H4 (cell line): ENCODE measurements around the gene SLC25A39. TPM values are rescaled to one million over a fixed set of nuclear protein-coding genes. Genes with fewer than 3 reads are reported as not detected.

Source experiments
- DNase-seq: peaks from one replicate; pipeline ENCODE4 v3.0.0-alpha.2; 2015; ENCODE audit warnings: low spot score
- total RNA-seq: library from RNA; depleted of rRNA; stranded (reverse); fragments of >200 nt; shearing (Covaris generic); gene quantifications from 2 replicates; pipeline ENCODE4 v1.2.3, GENCODE V29; 2014

SLC25A39 gene
- total RNA-seq, 1 experiment from 2014 or later, result 90.3 TPM

DNA sequence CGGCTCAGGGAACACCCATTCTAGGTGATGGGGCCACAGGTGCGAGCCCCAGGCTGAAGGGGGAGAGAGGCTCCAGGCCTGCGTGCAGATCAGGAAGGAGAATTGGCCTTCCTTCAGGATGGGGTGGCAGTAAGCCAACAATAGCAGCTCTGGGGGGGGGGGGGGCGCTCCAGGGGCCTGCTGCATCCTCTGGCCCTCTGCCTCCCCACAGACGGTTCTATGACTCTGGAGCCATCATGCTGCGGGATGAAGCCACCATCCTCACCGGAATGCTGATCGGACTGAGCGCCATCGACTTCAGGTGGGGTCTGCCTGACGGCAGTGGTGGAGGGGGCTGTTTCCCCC lies 10.1 kb downstream of the SLC25A39 start:
- DNase-seq, result no peak

DNA sequence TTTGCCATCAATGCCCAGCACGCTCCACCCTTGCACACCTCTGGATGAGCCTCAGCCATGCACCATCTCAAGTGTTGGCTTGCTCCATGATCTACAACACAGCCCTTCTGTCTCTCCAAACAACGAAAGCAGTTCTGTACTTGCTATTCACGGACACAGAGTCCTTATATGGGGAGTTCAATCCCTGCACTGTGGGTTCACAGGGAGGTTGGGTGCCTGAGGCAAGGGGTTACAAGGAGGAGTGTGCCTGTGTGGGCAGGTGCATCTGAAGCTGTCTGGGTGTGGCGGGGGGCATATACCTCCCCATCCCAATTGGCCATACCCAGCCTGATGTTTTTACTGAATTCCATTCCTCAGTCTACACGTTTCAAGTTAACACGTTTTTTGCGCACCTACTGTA lies 10.6 kb downstream of the SLC25A39 start:
- no peak for DNase-seq

DNA sequence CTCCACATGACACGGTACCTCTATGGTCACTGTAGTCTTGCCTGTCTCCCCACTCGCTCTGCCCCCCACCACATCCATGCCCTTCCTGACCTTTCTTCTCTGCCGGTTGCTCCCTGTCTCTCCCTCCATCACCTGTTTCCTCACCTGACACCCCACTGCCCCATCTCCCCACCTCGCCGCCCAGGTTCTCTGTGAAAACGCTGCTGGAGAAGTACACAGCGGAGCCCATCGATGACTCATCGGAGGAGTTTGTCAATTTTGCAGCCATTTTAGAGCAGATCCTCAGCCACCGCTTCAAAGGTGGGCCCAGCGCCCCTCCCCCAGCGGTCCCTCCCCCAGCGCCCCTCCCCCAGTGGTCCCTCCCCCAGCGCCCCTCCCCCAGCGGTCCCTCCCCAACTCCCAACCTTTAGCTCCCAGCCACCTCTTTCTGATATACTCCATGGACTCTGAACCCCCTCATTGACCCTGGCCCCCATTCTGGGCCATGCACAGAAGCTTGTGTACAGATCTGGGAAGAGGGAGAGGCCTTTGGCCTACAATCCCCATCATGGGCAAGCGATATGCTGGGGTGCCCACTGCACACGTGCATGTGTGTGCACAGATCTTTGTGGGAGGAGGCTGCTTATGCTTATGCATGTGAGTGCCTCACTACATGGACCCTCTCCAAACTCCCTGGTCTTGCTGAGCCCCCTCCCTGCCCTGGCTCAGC lies 12.1 kb downstream of the SLC25A39 start:
- DNase-seq, result no peak

- no peak for DNase-seq
Observed at GRCh38 chr17:44311562-44312181, 13.0 kb downstream of the SLC25A39 start.

DNA sequence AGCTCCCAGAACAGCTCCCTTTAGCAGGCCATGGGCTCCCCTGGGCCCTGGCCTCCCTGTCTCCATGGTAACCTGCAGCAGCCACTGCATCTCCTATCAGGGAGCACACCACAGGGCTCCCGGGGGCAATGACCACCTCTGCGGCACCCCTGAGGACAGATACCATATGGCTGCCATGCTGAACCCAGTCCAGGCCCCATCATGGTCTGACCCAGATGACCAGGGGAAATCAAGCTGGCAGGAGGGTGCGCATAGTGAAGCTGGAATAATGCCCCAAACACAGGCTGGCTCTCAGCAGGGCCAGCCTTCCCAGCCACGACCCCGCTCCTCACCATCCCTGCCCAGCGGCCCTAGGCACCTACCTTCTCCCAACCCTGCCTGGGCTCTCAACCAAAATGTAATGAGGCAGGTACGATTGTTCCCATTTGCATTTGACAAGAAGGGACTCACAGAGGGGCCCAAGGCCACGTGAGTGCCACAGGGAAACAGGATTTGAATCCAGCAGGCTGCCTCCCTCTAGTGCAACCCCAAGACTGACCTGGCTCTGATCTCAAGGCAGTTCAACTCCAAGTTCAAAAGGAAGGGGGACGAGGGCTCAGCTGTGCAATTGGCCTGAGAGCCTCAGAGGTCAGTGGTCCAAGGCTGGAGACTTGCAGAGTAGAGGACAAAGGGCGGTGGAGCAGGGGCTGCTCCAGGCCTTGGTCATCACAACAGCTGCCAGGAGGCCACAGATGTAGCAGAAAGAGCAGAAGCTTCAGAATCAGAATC lies 13.8 kb downstream of the SLC25A39 start:
- no peak for DNase-seq

DNA sequence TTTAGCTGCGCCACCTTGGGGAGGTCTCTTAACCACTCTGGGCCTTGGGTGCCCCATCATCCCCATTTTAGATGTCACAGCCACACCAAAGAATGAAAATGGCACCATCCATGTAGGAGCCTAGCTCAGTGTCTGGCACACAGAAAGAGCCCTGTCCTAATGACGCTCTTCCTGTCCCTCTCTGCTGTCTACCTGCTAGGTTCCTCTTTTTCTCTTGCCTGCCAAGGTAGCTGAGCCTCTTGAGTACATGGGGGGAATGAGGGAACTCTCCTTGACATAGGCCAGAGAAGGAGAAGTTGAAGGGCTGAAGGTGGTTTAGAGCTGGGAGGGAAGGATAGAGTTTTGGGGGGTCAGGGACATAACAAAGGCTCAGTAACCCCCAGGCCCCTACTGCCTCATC lies 14.4 kb downstream of the SLC25A39 start:
- no peak for DNase-seq

- no peak for DNase-seq
Observed at GRCh38 chr17:44309472-44309871, 15.2 kb downstream of the SLC25A39 start.

- DNase-seq, result no peak
Observed at GRCh38 chr17:44308865-44309264, 15.8 kb downstream of the SLC25A39 start.

DNA sequence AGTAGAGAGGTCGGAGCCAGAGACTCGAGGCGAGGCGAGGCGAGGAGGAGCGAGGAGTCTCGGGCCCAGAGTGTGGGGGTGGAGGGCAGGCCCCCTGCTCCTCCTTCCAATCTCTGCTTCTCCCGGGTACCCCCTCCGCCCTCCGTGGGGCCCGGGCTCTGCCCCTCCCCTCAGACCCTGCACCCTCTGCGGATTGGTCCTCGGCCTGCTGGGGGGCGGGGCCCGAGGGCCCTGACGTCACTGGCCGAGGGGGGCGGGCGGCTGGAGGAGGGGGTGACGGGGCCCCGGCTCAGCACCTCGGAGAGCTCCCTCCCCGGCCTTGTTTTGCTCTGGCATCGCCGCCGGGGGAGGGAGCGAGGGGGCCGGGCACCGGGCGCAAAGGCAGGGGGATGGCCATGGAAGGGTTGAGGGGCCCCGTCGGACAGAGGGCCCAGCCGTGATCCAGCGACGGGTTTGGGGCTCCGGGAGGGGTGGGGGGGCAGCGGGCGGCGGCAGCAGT lies 16.3 kb downstream of the SLC25A39 start, which contains the start of gene RUNDC3A:
TSS of gene RUNDC3A (plus strand) at position 282 of the 499 bp plus-strand sequence. CDS start 232 bp downstream, outside the sequence.
- DNase-seq, result no peak

DNA sequence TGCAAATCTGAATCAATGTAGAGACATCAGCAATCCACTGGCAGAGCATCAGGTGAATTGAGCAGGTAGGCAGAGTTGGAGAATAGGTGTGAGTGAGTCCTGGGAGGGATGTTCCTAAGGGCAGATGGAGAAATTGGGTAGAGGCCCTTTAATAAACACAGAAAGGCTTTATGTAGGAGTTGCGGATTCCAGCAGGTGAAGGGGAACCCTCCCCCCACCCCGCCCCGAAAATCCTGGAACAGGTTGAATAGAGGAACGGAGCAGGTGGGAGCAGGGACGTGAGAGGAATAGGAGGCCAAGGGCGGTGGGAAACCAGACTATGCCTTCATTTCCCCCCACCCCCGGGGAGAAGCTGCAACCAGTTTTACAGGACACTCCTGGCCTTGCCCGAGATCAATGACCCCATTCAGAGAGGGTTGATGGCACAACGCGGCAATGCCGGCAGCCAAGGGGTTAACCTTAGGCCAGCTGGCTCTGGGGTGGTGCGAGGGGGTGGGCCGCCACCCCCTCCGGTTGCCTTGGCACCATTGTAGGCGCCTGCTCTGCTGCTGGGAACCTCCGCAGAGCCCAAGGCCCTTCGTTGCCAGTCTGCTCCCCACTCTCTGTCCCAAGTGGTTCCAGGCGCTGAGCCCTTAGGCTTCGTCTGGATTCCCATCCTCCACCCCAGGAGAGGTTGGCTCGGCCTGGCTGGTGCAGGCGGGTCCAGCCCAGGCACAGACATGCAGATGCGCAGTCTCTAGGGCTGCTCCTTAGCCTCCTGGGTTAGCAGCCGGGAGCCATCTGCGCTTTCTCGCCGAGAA lies 17.0 kb downstream of the SLC25A39 start:
- DNase-seq, result no peak

- no peak for DNase-seq
Observed at GRCh38 chr17:44304651-44305050, 20.0 kb downstream of the SLC25A39 start.

DNA sequence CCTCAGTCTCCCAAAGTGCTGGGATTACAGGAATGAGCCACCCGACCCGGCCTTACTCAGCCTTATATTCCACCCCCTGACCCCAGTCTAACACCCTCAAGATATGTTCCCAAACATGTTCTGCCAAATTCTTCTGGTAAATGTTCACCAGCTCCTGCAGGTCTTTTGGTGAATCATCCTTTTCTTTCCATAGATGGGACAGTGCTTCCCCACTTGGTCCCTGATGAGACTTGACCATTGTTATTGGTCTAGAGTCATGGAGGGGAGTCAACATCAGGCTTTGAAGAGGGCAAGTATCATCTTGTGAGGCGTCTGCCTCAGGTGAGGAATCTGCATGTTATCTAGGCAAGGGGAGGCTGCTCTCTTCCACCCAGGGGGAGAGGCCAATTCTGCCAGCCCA lies 26.6 kb downstream of the SLC25A39 start:
- DNase-seq, result no peak

GRCh38 chr17:44293509-44294226 lies 31.0 kb downstream of the SLC25A39 start:
- DNase-seq, result no peak

DNA sequence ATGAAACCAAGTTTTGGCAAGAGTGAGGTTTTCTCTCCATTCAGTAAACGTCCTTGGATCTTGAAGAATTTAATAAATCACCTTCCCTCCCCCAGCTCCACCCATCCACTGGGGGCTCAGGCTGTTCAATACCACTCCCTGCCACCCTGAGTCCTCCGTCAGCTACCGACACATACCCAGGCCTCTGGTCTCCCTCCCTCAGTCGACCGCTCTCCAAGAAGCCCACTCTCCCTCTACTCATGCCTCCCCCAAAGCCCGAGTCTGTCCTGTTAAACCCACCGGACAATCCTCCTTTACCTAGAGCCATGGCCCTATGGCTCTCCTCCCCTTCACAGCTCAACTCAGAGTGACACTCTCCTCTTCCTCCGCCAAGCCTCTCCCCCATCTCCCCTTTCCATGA lies 37.0 kb downstream of the SLC25A39 start:
- DNase-seq, result no peak

DNA sequence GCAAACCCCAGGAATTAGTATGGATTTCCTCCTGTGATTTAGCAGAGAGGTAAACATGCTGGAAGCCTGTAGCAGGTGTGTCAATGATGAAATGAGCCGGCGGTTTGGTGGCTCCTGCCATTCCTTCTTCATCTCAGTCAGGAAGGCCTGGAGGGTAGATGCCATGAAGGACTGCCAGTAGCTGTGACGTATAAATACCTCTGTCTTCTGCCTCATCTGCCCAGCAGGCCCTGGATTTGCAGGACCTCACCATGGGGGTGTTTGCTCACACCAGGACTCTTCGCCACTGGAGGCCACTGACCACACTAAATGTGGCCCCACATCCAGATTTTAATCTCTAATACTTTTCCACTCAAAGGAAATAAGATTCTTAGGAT lies 40.6 kb downstream of the SLC25A39 start:
- DNase-seq, result no peak

GRCh38 chr17:44283344-44284023 lies 41.1 kb downstream of the SLC25A39 start:
- no peak for DNase-seq

- DNase-seq, result no peak
Observed at GRCh38 chr17:44282264-44282663, 42.4 kb downstream of the SLC25A39 start.

DNA sequence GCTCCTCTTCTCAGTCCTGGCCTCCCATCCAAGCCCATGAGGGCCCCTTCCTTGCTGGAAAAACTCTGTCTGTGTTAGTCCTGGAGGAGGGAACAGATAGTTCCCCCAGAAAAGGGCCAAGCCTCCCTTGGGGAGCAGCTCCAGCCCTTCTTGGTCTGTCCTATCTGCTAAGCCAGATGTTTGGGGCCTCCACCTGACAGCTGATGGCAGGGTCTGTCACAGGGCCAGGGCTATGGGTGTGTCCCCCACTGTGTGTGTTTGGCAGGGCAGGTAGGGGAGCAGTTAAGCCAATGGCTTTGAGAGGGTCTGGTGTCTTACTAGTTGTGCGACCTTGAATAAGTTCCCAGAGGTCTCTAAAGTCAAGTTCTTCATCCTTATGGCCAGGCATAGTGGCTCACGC lies 43.1 kb downstream of the SLC25A39 start:
- DNase-seq, result no peak

DNA sequence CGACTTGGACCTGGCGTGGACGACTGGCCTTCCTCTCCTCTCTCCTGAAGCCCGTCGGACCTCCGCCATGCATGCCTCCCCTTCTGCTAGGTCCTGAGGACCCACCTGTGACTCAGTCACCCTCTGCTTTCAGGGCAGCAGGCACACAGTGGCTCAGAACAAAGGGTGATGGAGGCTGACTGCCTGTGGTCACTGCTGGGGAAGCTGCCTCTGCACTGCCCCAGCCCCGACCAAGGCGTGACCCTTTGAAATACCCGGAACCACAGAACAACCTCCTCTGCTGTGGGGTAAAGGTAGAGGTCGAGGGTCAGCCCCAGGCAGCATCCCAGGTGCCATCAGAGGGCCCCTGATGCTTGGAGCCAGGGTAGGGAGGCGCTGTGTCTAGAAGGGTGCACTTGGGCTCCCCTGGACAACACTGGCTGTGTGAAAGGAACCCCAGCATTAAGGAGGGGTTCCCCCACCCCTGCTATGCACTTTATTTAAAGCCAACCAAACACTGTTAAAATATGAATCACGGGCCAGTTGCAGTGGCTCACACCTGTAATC lies 44.2 kb downstream of the SLC25A39 start:
- no peak for DNase-seq

- DNase-seq, result peak; percentile 92
Observed at GRCh38 chr17:44279666-44280391, 44.8 kb downstream of the SLC25A39 start.
